ENCODE measurements around the gene MMP20.

GRCh38 chr11:102647430-102647829 lies 22.3 kb upstream of the MMP20 start:
- TF ChIP-seq CTCF (IDR thresholded peaks at IDR 0.05) = no peak
- no peak for TF ChIP-seq SIN3A (IDR thresholded peaks at IDR 0.05; ENCODE audit: borderline replicate concordance, insufficient read depth, low read depth, low read length)
- no peak for TF ChIP-seq REST (IDR thresholded peaks at IDR 0.05; ENCODE audit: insufficient read depth in 1 of 2, low read depth in 2 of 2, low read length in 1 of 2)
- TF ChIP-seq POLR2AphosphoS5 (IDR thresholded peaks at IDR 0.05; ENCODE audit: low read depth, low read length) = no peak
- TF ChIP-seq TCF7L2 (IDR thresholded peaks at IDR 0.05; ENCODE audit: low read depth, low read length) = no peak
